GM12801 (cell line): ENCODE measurements around the gene CDK2.

Source experiments
- CTCF ChIP-seq: IDR thresholded peaks from one replicate; pipeline ENCODE4 v1.5.1; 2011; ENCODE audit warnings: control low read depth; ENCODE audit not compliant: insufficient read length; ENCODE audit errors: extremely low read depth

Gene CDK2

GRCh38 chr12:55965941-55966407 is 656 bp upstream of the CDK2 start, which contains the start of gene PMEL:
Gene PMEL (minus strand): TSS chr12:55966042. CDS start chr12:55966011, 31 bp downstream.
- no peak for TF ChIP-seq CTCF

- no peak for TF ChIP-seq CTCF
Measured at GRCh38 chr12:55969356-55969755, 2.7 kb downstream of the CDK2 start.

- TF ChIP-seq CTCF, result no peak
Measured at GRCh38 chr12:55970775-55971174, 4.1 kb downstream of the CDK2 start.

- no peak for TF ChIP-seq CTCF
Measured at GRCh38 chr12:55972042-55972441, 5.4 kb downstream of the CDK2 start.

GRCh38 chr12:55972456-55972855 is 5.8 kb downstream of the CDK2 start:
- no peak for TF ChIP-seq CTCF

- TF ChIP-seq CTCF, result no peak
Measured at GRCh38 chr12:55972911-55973598, 6.4 kb downstream of the CDK2 start.

GRCh38 chr12:55973599-55974307 is 7.1 kb downstream of the CDK2 start, which contains the start of gene RAB5B:
Gene RAB5B (plus strand): TSS chr12:55974078. CDS start chr12:55986961, 12,883 bp downstream.
- no peak for TF ChIP-seq CTCF
